ELF-1 (cell line): ENCODE measurements around the gene SLC25A17.
"Not testable (repeated sequence)": the region's sequence is repeated elsewhere in the genome, so short reads cannot be mapped to it uniquely, and the experiment has no call there.

Source experiments
- DNase-seq: peaks from one replicate; pipeline ENCODE4 v3.0.0-alpha.2; 2016; ENCODE audit warnings: low read depth, low spot score

SLC25A17 gene

GRCh38 chr22:40819599-40820140, 524 bp upstream of the SLC25A17 start:
- no peak for DNase-seq

- no peak for DNase-seq
Measured at GRCh38 chr22:40818192-40818746, 877 bp downstream of the SLC25A17 start.

GRCh38 chr22:40817737-40818136, 1.4 kb downstream of the SLC25A17 start:
- no peak for DNase-seq

DNA sequence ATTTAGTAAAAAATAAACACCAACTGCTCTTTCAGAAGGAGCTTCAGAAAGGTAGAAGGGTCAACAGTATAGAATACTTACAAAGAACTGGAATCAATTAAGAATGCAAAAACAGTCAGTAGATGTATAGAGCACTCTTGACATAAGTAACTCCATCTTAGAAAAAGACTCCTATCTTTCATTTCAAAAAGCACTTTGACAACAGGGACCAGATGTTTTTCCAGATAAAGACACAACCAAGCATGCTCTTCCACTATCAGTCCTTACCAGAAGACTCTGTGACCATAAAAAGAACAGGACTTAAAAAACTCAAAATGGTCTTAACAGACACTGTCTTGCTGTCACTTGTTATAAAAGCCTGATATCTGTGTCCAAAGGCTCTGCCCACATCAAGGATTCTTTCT, 5.2 kb downstream of the SLC25A17 start:
- no peak for DNase-seq

DNA sequence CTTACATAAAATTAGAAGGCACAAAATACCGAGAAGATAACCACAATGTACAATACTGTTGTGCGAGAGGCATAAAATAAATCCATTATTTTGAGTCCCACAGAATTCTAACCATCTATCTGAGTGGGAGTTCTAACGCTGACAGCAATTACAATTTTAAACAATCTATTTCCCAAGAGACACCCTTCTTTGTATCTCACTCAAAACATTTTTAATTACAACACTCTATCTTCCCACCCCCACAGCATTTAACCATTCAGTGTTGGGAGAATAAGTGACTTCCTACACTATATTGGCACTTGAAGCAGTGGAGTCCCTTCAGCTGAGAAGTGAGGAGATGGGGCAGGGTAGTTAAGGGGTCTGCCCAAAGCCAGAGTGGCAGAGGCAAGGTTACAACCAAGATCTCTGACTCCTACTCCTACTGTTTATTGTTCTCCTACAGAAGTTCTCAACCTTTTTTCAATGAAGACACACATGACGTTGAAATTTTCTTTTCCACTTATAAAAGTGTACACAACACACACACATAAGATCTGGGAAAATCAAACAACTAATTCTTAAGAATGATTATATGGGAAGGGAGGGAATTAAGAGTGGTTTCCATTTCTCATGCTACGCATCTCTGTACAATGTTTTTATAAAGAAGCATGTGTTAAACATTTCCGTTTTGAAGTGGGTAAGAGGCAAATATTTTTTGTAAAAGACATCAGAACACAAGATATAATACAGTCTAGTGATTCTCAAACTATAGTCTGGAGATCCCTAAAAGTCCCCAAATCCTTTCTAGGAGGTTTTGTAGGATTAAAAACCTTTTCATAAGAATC, 10.9 kb downstream of the SLC25A17 start:
- DNase-seq = no peak

GRCh38 chr22:40806711-40807110, 12.4 kb downstream of the SLC25A17 start:
- DNase-seq = no peak

GRCh38 chr22:40805699-40806203, 13.4 kb downstream of the SLC25A17 start:
- no peak for DNase-seq

DNA sequence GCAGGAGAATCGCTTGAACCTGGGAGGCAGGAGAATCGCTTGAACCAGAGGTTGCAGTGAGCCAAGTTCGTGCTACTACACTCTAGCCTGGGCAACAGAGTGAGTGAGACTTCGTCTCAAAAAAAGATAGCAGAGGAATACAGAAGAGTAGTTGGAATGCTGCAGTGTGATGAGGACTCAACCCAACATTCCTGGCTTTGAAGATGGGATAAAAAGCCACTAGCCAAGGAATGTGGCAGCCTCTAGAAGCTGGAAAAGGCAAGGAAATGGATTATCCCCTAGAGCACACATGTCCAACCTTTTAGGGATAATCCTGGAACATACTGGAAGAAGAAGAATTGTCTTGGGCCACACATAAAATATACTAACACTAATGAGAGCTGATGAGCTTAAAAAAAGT, 13.9 kb downstream of the SLC25A17 start:
- peak; percentile 50 for DNase-seq

- no peak for DNase-seq
Measured at GRCh38 chr22:40803321-40803720, 15.8 kb downstream of the SLC25A17 start.

DNA sequence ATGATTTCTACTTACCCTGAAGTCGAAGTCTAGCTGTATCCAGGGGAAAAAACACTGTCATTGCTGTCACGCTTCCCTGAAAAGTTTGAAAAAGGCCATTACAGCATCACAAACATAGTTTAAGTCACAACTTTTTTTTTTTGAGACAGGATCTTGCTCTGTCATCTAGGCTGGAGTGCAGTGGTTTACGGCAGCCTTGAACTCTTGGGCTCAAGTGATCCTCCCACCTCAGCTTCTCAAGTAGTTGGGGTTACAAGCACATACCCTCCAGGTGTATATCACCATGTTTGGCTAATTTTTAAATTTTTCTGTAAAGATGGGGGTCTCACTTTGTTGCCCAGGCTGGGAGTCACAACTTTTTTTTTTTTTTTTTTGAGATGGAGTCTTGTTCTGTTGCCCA, 20.1 kb downstream of the SLC25A17 start:
- no peak for DNase-seq

DNA sequence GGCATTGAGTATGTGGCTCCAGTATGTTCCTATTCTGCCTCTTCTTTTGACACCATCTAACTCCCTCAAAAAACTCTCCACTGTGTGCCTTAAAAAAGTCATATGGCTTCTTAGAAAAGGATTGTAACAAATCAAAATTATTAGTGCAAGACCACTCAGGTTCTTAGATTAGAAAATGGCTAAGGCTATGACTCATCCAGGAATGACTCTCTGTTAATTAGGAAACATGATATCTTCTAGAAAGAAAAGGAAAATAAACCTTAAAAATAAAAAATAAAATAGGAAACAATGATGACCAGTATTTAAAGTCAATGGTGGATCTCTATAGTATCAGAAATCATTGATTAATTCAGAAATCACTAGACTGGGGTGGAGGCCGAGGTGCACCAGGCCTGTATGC, 21.7 kb downstream of the SLC25A17 start:
- DNase-seq = no peak

DNA sequence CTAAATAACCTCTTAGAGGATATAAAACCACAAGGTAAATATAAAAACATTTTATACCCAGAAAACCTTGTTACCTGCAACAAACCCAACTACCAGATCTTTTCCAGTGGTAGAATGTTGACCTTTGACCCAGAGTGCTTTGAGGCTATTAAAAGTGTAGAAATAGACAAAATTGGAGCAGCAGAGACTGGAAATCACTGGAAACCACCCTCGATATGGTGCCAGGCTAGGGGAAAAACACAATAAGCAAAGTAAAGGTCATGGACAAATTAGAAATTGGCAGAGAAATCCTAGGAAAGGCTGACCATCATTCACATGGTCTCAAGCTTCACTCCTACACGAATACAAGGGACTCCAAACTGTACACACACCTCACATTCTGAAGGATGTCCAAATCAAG, 26.7 kb downstream of the SLC25A17 start:
- DNase-seq = no peak

DNA sequence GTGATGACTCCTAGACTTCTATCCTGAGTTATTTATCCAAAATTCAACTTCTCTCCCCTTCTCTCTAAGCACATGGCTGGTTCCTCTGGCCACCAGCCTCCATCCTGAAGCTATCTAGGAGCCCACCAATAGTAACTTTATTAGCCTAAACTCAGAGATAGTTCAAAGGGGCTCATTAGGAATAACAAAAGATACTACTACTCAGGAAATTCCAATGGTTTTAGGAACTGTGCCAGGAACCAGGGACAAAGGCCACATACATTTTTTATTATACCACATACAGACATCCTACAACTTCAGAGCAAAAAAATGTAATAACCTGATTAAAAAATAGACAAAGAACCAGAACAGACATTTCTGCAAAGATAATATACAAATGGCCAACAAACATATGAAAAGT, 27.9 kb downstream of the SLC25A17 start:
- DNase-seq = no peak

DNA sequence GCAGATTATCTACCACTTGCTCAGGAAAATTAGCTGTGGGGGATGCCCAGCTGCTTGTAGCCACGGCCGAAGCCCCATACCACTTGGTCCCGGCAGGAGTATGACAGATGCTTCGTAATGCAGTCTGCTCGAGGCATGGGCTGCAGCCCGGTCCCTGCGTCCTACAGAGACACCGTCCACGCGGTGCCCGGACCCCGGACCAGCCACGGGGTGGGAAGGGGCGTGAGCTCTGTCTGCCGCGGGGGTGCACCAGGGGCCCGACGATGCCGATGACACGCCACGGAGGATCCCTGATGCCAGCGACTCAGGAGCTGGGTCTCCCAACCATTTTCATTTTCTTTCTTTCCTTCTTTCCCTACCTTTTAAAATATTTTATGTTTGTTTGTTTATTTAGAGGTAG, 30.0 kb downstream of the SLC25A17 start:
- no peak for DNase-seq

- no peak for DNase-seq
Measured at GRCh38 chr22:40782521-40782920, 36.6 kb downstream of the SLC25A17 start.

GRCh38 chr22:40781749-40782148, 37.4 kb downstream of the SLC25A17 start:
- not testable (repeated sequence) for DNase-seq

DNA sequence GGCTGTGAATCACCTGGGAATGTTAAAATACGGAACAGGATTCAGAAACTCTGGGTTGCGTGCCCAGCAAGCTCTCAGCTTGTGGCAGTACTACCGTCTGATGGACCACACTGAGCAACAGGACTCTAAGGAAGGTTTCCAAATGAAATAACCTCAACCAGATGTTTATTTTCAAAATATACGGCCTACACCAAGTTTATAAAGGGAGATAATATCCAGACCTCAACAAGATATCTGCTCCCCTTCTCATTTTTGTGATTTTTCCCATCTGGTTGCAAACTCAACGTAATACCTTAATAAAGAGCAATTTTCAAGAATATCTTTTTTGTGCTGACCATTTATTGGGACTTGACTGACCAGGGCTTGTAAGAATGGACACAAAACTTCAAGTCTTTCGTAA, 49.4 kb downstream of the SLC25A17 start:
- DNase-seq = no peak

- no peak for DNase-seq
Measured at GRCh38 chr22:40768206-40768605, 50.9 kb downstream of the SLC25A17 start.

GRCh38 chr22:40766956-40767355, 52.2 kb downstream of the SLC25A17 start:
- DNase-seq = no peak

DNA sequence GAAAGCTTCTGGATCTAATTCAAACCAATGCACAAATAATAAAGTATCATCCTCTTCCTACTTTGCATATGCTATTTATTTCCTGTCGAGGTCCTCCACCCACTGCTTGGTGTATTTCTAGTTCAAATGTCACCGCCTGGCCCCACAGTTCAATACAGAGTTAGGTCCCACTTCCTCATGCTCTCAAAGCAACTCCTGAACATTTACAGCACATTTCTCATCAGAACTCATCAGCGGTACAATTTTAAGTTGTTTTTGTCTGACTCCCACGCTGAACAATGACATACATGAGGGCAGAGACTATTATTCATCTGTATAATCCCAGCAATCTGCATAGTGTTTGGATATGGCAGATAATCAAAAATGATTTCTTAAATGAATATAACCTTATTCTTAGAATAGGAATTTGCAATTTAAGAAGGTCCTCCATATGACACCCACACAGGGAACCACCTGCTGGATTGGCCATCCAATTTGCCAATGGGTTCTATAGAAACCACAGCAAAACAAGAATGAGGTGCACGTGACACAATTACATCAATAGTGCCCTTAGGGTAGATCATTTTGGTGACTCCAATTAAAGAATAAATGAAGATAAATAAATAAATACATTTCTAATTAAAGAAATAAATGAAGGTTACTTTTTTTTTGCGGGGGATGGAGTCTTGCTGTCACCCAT, 54.2 kb downstream of the SLC25A17 start:
- no peak for DNase-seq

- no peak for DNase-seq
Measured at GRCh38 chr22:40759294-40759840, 59.8 kb downstream of the SLC25A17 start.

GRCh38 chr22:40758851-40759250, 60.3 kb downstream of the SLC25A17 start:
- not testable (repeated sequence) for DNase-seq
